Ishikawa (cell line): Measurements from ENCODE around the gene SCAPER.

Source experiments
- CEBPB ChIP-seq: IDR thresholded peaks from 2 replicates; pipeline ENCODE4 v1.6.1; 2012
- CREB1 ChIP-seq: IDR thresholded peaks from 2 replicates; pipeline ENCODE4 v1.6.1; 2012; ENCODE audit warnings: low read depth
- EP300 ChIP-seq: IDR thresholded peaks from 2 replicates; pipeline ENCODE4 v1.6.1; 2012; ENCODE audit warnings: borderline replicate concordance
- MAX ChIP-seq: IDR thresholded peaks from 2 replicates; pipeline ENCODE4 v1.6.1; 2012
- NFIC ChIP-seq: IDR thresholded peaks from 2 replicates; pipeline ENCODE4 v1.6.1; 2012
- REST ChIP-seq: IDR thresholded peaks from 2 replicates; pipeline ENCODE4 v1.6.1; 2012; ENCODE audit warnings: low read depth, mild to moderate bottlenecking

- TF ChIP-seq CREB1 = no peak
- TF ChIP-seq EP300 = no peak
- no peak for TF ChIP-seq NFIC
- TF ChIP-seq REST = no peak
- TF ChIP-seq MAX = no peak
- no peak for TF ChIP-seq CEBPB
Observed at GRCh38 chr15:76501726-76502125, 403.4 kb downstream of the SCAPER start.
